Measurements from ENCODE around the gene PLCB4.

- TF ChIP-seq, protein P1, sequence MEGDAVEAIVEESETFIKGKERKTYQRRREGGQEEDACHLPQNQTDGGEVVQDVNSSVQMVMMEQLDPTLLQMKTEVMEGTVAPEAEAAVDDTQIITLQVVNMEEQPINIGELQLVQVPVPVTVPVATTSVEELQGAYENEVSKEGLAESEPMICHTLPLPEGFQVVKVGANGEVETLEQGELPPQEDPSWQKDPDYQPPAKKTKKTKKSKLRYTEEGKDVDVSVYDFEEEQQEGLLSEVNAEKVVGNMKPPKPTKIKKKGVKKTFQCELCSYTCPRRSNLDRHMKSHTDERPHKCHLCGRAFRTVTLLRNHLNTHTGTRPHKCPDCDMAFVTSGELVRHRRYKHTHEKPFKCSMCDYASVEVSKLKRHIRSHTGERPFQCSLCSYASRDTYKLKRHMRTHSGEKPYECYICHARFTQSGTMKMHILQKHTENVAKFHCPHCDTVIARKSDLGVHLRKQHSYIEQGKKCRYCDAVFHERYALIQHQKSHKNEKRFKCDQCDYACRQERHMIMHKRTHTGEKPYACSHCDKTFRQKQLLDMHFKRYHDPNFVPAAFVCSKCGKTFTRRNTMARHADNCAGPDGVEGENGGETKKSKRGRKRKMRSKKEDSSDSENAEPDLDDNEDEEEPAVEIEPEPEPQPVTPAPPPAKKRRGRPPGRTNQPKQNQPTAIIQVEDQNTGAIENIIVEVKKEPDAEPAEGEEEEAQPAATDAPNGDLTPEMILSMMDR (IDR thresholded peaks at IDR 0.05): no peak
- no peak for TF ChIP-seq POLR2A (IDR thresholded peaks at IDR 0.05)
These were observed 42.1 kb downstream of the PLCB4 start for GRCh38 chr20:9110916-9111432.

Data from adrenal gland (tissue), 5 donors.